Measurements from ENCODE around the gene SLC38A6.
A peak's percentile ranks its signal among the peaks of the same experiment; 100 is the strongest.

The SLC38A6 gene

DNA sequence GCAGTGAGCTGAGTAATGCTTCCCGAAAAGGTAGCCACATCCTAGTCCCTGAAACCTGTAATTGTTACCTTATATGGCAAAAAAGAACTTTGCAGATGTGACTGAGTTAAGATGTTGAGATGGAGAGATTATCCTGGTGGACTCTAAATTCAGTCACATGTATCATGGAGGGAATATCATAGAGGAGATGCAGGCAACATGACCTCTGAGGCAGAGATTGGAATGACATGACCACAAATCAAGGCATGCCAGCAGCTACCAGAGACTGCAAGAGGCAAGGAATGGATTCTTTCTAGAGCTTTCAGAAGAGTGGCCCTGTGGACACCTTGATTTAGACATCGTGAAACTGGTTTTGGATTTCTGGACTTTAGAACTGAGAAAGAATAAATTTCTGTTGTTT is 18.5 kb downstream of the SLC38A6 start:
- Histone ChIP-seq H3K4me1 (ENCODE audit: control extremely low read depth in 1 of 4, control insufficient read depth in 4 of 4, insufficient read depth in 4 of 4, low read length in 3 of 4) (no peaks in the 10 kb centered on the region), H3K9me3 (ENCODE audit: control extremely low read depth in 1 of 5, control insufficient read depth in 4 of 5, insufficient read depth in 2 of 5, low read depth in 1 of 5, low read length in 4 of 5) (peaks cover 0 to 13% (median 0%) of the 10 kb centered on the region in 5 experiments), H3K4me3 (ENCODE audit: control insufficient read depth in 1 of 7, extremely low read depth in 1 of 7, insufficient read depth in 4 of 7, low read depth in 2 of 7, low read length in 6 of 7) (no peak overlapping the region), H3K36me3 (ENCODE audit: control insufficient read depth in 4 of 4, insufficient read depth in 4 of 4, low read length in 3 of 4) (peaks cover 0 to 9% (median 0%) of the 10 kb centered on the region in 4 experiments), H3K27me3 (replicated peaks in 2 of 5; ENCODE audit: control insufficient read depth in 4 of 5, insufficient read depth in 5 of 5, low read length in 4 of 5) (no peaks in the 10 kb centered on the region), H3K27ac (ENCODE audit: insufficient read depth in 1 of 2, low read depth in 1 of 2, low read length in 2 of 2, poor library complexity in 1 of 2, severe bottlenecking in 2 of 2) (no peak overlapping the region)
- no CpG with 5 or more reads among the region's 2 CpGs for WGBS (ENCODE audit: insufficient coverage)
- no peak for DNase-seq
- ChIA-PET CTCF (interaction anchor here (0.6 kb wide), 1 partner anchor 353 kb away, joined by 3 read pairs; no protein-coding TSS in a partner anchor), POLR2A (no interaction called here)

DNA sequence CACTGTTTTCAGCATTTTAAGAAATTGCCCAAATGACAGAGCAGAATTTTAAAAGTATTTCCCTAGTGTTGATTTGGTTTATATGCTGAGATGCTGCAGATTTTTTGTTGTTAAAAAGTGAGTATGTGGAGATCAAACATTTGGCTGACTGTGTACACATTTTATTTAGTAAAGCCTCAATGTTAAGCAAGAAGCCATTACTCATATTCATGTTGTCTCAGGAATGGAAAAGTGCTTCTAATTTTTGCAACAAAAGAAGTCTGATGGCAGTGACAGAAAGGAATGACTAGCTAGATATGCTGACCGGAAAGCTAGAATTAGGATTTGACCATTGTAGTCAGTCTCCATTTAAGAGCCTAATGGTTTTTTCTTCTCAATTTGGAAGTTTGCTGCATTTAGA is 22.5 kb downstream of the SLC38A6 start:
- Histone ChIP-seq H3K9me3 (ENCODE audit: control extremely low read depth in 1 of 5, control insufficient read depth in 4 of 5, insufficient read depth in 2 of 5, low read depth in 1 of 5, low read length in 4 of 5) (peaks cover 0 to 4% (median 0%) of the 10 kb centered on the region in 5 experiments), H3K27me3 (replicated peaks in 2 of 5; ENCODE audit: control insufficient read depth in 4 of 5, insufficient read depth in 5 of 5, low read length in 4 of 5) (no peaks in the 10 kb centered on the region), H3K4me3 (ENCODE audit: control insufficient read depth in 1 of 7, extremely low read depth in 1 of 7, insufficient read depth in 4 of 7, low read depth in 2 of 7, low read length in 6 of 7) (no peak overlapping the region), H3K4me1 (ENCODE audit: control extremely low read depth in 1 of 4, control insufficient read depth in 4 of 4, insufficient read depth in 4 of 4, low read length in 3 of 4) (no peaks in the 10 kb centered on the region), H3K36me3 (ENCODE audit: control insufficient read depth in 4 of 4, insufficient read depth in 4 of 4, low read length in 3 of 4) (peaks cover 0 to 1% (median 0%) of the 10 kb centered on the region in 4 experiments), H3K27ac (ENCODE audit: insufficient read depth in 1 of 2, low read depth in 1 of 2, low read length in 2 of 2, poor library complexity in 1 of 2, severe bottlenecking in 2 of 2) (no peak overlapping the region)
- POLR2A ChIA-PET, result no interaction called here
- CTCF ChIA-PET, result no interaction called here
- DNase-seq, result no peak
- no CpG with 5 or more reads among the region's 1 CpG for WGBS (ENCODE audit: insufficient coverage)

DNA sequence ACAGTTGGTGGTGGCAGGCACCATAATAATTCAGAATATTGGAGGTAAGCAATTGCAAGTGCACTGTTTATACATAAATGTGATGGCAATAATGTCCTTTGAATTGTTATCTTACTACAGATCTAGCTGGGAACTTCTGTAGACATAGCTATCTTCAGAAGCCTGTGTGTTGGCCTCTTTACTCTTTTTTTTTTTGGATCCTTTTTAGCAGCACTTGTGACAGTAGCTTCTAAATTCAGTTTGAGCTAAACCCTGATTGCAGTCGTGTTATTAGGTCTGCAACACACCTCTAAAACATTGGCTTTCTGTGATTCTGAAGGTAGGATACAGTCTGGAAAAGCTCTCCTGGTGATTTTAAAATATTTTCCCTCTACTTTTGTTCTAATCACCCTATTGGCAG is 38.5 kb downstream of the SLC38A6 start:
- ChIA-PET CTCF (interaction anchor here (1.1 to 1.4 kb wide), 2 partner anchors 22 to 394 kb away, joined by 3 read pairs; no protein-coding TSS in a partner anchor), POLR2A (interaction anchor here (0.6 kb wide), 1 partner anchor 380 kb away, joined by 4 read pairs; no protein-coding TSS in a partner anchor)
- Histone ChIP-seq H3K27ac (ENCODE audit: insufficient read depth in 1 of 2, low read depth in 1 of 2, low read length in 2 of 2, poor library complexity in 1 of 2, severe bottlenecking in 2 of 2) (no peak overlapping the region), H3K4me3 (ENCODE audit: control insufficient read depth in 1 of 7, extremely low read depth in 1 of 7, insufficient read depth in 4 of 7, low read depth in 2 of 7, low read length in 6 of 7) (no peak overlapping the region), H3K27me3 (replicated peaks in 2 of 5; ENCODE audit: control insufficient read depth in 4 of 5, insufficient read depth in 5 of 5, low read length in 4 of 5) (no peaks in the 10 kb centered on the region), H3K9me3 (ENCODE audit: control extremely low read depth in 1 of 5, control insufficient read depth in 4 of 5, insufficient read depth in 2 of 5, low read depth in 1 of 5, low read length in 4 of 5) (peaks cover 0 to 6% (median 0%) of the 10 kb centered on the region in 5 experiments), H3K4me1 (ENCODE audit: control extremely low read depth in 1 of 4, control insufficient read depth in 4 of 4, insufficient read depth in 4 of 4, low read length in 3 of 4) (no peaks in the 10 kb centered on the region), H3K36me3 (ENCODE audit: control insufficient read depth in 4 of 4, insufficient read depth in 4 of 4, low read length in 3 of 4) (no peaks in the 10 kb centered on the region)
- no peak for DNase-seq
- no CpG with 5 or more reads among the region's 1 CpG for WGBS (ENCODE audit: insufficient coverage)

DNA sequence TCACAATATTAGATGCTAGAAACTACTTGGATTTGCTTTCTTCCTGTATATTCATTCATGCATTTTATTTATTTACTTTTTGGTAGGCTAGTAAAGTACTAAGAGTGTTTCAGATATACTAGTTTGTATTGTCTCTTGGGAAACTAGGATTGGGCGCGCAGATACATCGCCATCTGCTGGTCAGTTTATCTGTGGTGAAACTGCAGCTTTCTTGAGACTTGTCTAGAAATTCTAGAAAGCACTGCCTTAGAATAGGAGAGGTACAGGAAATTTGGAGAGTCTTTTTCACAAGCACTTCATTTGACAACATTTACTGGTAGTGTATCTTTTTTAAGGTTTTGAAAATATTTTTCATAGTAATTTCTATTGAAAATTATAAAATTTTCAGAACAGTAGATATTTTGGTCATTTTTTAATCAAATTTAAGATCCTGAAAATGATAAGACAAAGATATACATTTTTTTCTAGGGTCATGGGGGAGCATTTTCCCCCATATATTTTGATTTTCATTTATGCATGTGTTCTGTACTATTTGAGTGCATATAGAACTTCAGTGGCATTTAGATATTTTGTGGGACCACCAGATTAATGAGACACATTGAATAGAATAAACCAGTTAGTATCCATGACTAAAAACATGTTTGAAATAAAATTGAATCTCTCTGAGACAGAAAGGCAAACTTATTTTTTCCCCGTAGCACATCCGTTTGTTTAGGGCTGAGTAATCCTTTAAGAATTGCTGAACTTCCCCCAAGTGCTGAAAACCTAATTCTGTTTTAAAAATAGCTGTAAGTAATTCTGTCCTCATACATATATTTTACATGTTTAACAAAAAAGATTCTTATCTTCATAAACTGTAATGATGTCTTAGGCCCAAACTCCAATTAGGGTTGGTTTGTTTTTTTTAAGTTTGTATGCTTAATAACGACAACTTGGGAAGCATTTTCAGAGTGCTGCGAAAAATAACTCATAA is 44.5 kb downstream of the SLC38A6 start:
- CTCF ChIA-PET, result interaction anchor here (0.6 to 2.0 kb wide), 8 partner anchors 9 to 406 kb away, joined by 3 to 7 read pairs (median 4); no protein-coding TSS in a partner anchor
- Histone ChIP-seq H3K36me3 (ENCODE audit: control insufficient read depth in 4 of 4, insufficient read depth in 4 of 4, low read length in 3 of 4) (no peaks in the 10 kb centered on the region), H3K4me1 (ENCODE audit: control extremely low read depth in 1 of 4, control insufficient read depth in 4 of 4, insufficient read depth in 4 of 4, low read length in 3 of 4) (no peaks in the 10 kb centered on the region), H3K9me3 (ENCODE audit: control extremely low read depth in 1 of 5, control insufficient read depth in 4 of 5, insufficient read depth in 2 of 5, low read depth in 1 of 5, low read length in 4 of 5) (no peaks in the 10 kb centered on the region), H3K27ac (ENCODE audit: insufficient read depth in 1 of 2, low read depth in 1 of 2, low read length in 2 of 2, poor library complexity in 1 of 2, severe bottlenecking in 2 of 2) (no peak overlapping the region), H3K27me3 (replicated peaks in 2 of 5; ENCODE audit: control insufficient read depth in 4 of 5, insufficient read depth in 5 of 5, low read length in 4 of 5) (no peaks in the 10 kb centered on the region), H3K4me3 (ENCODE audit: control insufficient read depth in 1 of 7, extremely low read depth in 1 of 7, insufficient read depth in 4 of 7, low read depth in 2 of 7, low read length in 6 of 7) (no peak overlapping the region)
- peak; percentile 60 to 75 (median 74) for DNase-seq
- WGBS (ENCODE audit: insufficient coverage), result 80% methylated on average over 1 of the region's 7 CpGs
- POLR2A ChIA-PET, result no interaction called here

DNA sequence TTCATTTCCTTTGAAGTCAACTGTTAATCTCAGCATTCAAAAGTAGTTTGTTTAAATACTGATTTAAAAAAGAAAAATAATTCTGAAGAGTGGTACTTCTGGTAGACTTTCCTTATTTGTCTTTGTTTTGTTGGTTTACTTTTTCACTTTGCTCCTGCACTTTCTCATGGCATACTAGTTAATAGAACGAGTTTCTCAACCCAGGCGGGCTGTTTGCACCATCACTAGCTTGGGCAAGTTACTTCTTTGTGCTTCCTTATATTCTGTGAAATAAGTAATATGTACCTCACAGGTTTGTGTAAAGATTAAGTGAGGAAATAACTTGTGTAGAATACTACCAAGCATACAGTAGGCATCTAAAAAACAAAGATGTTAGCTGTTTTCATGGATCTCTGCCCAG is 45.5 kb downstream of the SLC38A6 start:
- H3K27ac ChIP-seq (ENCODE audit: insufficient read depth in 1 of 2, low read depth in 1 of 2, low read length in 2 of 2, poor library complexity in 1 of 2, severe bottlenecking in 2 of 2), result no peak overlapping the region
- no peak for DNase-seq
- H3K9me3 ChIP-seq (ENCODE audit: control extremely low read depth in 1 of 5, control insufficient read depth in 4 of 5, insufficient read depth in 2 of 5, low read depth in 1 of 5, low read length in 4 of 5), result no peaks in the 10 kb centered on the region
- no peaks in the 10 kb centered on the region for H3K27me3 ChIP-seq (replicated peaks in 2 of 5; ENCODE audit: control insufficient read depth in 4 of 5, insufficient read depth in 5 of 5, low read length in 4 of 5)
- no peaks in the 10 kb centered on the region for H3K36me3 ChIP-seq (ENCODE audit: control insufficient read depth in 4 of 4, insufficient read depth in 4 of 4, low read length in 3 of 4)
- H3K4me1 ChIP-seq (ENCODE audit: control extremely low read depth in 1 of 4, control insufficient read depth in 4 of 4, insufficient read depth in 4 of 4, low read length in 3 of 4), result no peaks in the 10 kb centered on the region
- POLR2A ChIA-PET, result no interaction called here
- no CpG with 5 or more reads among the region's 2 CpGs for WGBS (ENCODE audit: insufficient coverage)
- CTCF ChIA-PET, result interaction anchor here (1.1 to 2.0 kb wide), 6 partner anchors 8 to 407 kb away, joined by 3 to 7 read pairs (median 5); no protein-coding TSS in a partner anchor
- no peak overlapping the region for H3K4me3 ChIP-seq (ENCODE audit: control insufficient read depth in 1 of 7, extremely low read depth in 1 of 7, insufficient read depth in 4 of 7, low read depth in 2 of 7, low read length in 6 of 7)

DNA sequence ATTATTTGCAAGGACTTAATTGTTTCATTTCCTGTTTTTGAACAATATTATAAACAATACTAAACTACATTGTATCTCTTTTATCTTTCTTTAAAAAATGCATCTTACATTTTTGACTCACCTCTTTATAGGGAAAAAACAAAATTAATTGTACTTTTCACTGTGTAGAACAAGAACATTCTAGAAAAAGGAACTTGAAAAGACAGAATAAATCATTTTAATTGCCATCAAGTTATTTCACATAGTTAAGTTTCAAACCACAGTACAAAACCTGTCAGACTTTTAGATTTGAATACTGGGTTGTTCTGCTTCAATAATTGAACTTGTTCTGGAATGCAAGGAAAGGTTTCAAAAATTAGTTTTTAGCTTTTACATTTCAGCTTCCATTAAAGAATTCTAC is 50.0 kb downstream of the SLC38A6 start:
- Histone ChIP-seq H3K36me3 (ENCODE audit: control insufficient read depth in 4 of 4, insufficient read depth in 4 of 4, low read length in 3 of 4) (no peaks in the 10 kb centered on the region), H3K4me1 (ENCODE audit: control extremely low read depth in 1 of 4, control insufficient read depth in 4 of 4, insufficient read depth in 4 of 4, low read length in 3 of 4) (peaks cover 0 to 7% (median 0%) of the 10 kb centered on the region in 4 experiments), H3K27me3 (replicated peaks in 2 of 5; ENCODE audit: control insufficient read depth in 4 of 5, insufficient read depth in 5 of 5, low read length in 4 of 5) (no peaks in the 10 kb centered on the region), H3K9me3 (ENCODE audit: control extremely low read depth in 1 of 5, control insufficient read depth in 4 of 5, insufficient read depth in 2 of 5, low read depth in 1 of 5, low read length in 4 of 5) (no peaks in the 10 kb centered on the region), H3K4me3 (ENCODE audit: control insufficient read depth in 1 of 7, extremely low read depth in 1 of 7, insufficient read depth in 4 of 7, low read depth in 2 of 7, low read length in 6 of 7) (no peak overlapping the region), H3K27ac (ENCODE audit: insufficient read depth in 1 of 2, low read depth in 1 of 2, low read length in 2 of 2, poor library complexity in 1 of 2, severe bottlenecking in 2 of 2) (no peak overlapping the region)
- ChIA-PET CTCF (no interaction called here), POLR2A (no interaction called here)
- DNase-seq, result peak in 1 of 3 donors; percentile 22

DNA sequence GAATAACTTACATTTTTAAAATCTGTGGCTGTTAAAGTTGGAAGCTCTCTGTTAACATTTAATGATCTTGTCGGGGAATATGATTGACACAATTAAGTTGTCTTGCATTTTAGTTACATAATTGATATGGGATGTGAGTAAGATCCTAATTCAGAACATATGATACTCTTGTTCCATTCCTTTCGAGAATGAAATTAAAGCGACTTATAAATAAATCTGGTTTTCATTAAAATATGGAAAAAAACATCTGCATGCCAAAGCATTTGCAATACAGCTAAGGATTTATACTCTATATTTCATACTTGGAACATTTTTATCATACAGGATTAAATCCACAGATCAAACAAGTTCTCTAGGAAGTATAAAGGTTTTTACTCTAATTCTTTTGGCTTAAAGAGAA is 52.0 kb downstream of the SLC38A6 start:
- CTCF ChIA-PET, result interaction anchor here (1.3 kb wide), 1 partner anchor 408 kb away, joined by 5 read pairs; no protein-coding TSS in a partner anchor
- no CpG with 5 or more reads among the region's 3 CpGs for WGBS (ENCODE audit: insufficient coverage)
- DNase-seq, result no peak

More for the DNA sequence above, 52.0 kb downstream of the SLC38A6 start:
- Histone ChIP-seq H3K4me3 (ENCODE audit: control insufficient read depth in 1 of 7, extremely low read depth in 1 of 7, insufficient read depth in 4 of 7, low read depth in 2 of 7, low read length in 6 of 7) (no peak overlapping the region), H3K27me3 (replicated peaks in 2 of 5; ENCODE audit: control insufficient read depth in 4 of 5, insufficient read depth in 5 of 5, low read length in 4 of 5) (no peaks in the 10 kb centered on the region), H3K9me3 (ENCODE audit: control extremely low read depth in 1 of 5, control insufficient read depth in 4 of 5, insufficient read depth in 2 of 5, low read depth in 1 of 5, low read length in 4 of 5) (no peaks in the 10 kb centered on the region), H3K36me3 (ENCODE audit: control insufficient read depth in 4 of 4, insufficient read depth in 4 of 4, low read length in 3 of 4) (no peaks in the 10 kb centered on the region), H3K4me1 (ENCODE audit: control extremely low read depth in 1 of 4, control insufficient read depth in 4 of 4, insufficient read depth in 4 of 4, low read length in 3 of 4) (peaks cover 0 to 7% (median 0%) of the 10 kb centered on the region in 4 experiments), H3K27ac (ENCODE audit: insufficient read depth in 1 of 2, low read depth in 1 of 2, low read length in 2 of 2, poor library complexity in 1 of 2, severe bottlenecking in 2 of 2) (no peak overlapping the region)
- POLR2A ChIA-PET, result interaction anchor here (0.5 kb wide), 1 partner anchor 852 kb away, joined by 6 read pairs; no protein-coding TSS in a partner anchor

All from common myeloid progenitor, CD34-positive (primary cell).